Effector memory CD8-positive, alpha-beta T cell (primary cell): ENCODE results near the gene ATP6V0C.
A peak's percentile ranks its signal among the peaks of the same experiment; 100 is the strongest.

ENCODE experiments used
- ATAC-seq: fragments of 150-1000 bp; cut with Tn5 transposase; replicated peaks from 2 replicates; pipeline ENCODE4 v1.10.0; 2021; ENCODE audit warnings: mild to moderate bottlenecking, moderate library complexity
- DNase-seq, 3 experiments: peaks; one replicate each; pipeline ENCODE4 v3.0.0; 2021
- H3K27ac Mint-ChIP-seq, 2 donors: one replicate each; pipeline ENCODE4 v1.8.0; 2022; ENCODE audit warnings: mild to moderate bottlenecking in 2 of 2, mixed read lengths in 2 of 2, moderate library complexity in 2 of 2
- H3K27me3 Mint-ChIP-seq, 2 donors: one replicate each; pipeline ENCODE4 v1.8.0; 2022; ENCODE audit warnings: mixed read lengths in 2 of 2
- H3K36me3 Mint-ChIP-seq: one replicate; pipeline ENCODE4 v1.8.0; 2022; ENCODE audit warnings: mild to moderate bottlenecking, moderate library complexity, mixed read lengths; ENCODE audit not compliant: insufficient read depth
- H3K4me1 Mint-ChIP-seq, 2 donors: one replicate each; pipeline ENCODE4 v1.8.0; 2022; ENCODE audit warnings: low read depth in 2 of 2, mixed read lengths in 2 of 2
- H3K4me3 Mint-ChIP-seq, 2 donors: one replicate each; pipeline ENCODE4 v1.8.0; 2022; ENCODE audit warnings: mild to moderate bottlenecking in 2 of 2, mixed read lengths in 2 of 2, moderate library complexity in 2 of 2
- H3K9me3 Mint-ChIP-seq, 2 donors: one replicate each; pipeline ENCODE4 v1.8.0; 2022; ENCODE audit warnings: mixed read lengths in 2 of 2

ATP6V0C gene

GRCh38 chr16:2480948-2481347, 32.8 kb upstream of the ATP6V0C start:
- Mint-ChIP-seq H3K9me3 (no peaks in the 10 kb centered on the region), H3K36me3 (no peaks in the 10 kb centered on the region), H3K4me3 (no peak overlapping the region), H3K27ac (no peak overlapping the region), H3K27me3 (no peaks in the 10 kb centered on the region), H3K4me1 (peaks cover 13 to 26% of the 10 kb centered on the region in 2 donors)
- ATAC-seq (no peak), DNase-seq (no peak)

GRCh38 chr16:2481676-2482075, 32.1 kb upstream of the ATP6V0C start:
- ATAC-seq: no peak
- H3K4me3 Mint-ChIP-seq: no peak overlapping the region
- DNase-seq: no peak
- H3K4me1 Mint-ChIP-seq: peaks cover 11 to 20% of the 10 kb centered on the region in 2 donors
- H3K36me3 Mint-ChIP-seq: peaks cover 2% of the 10 kb centered on the region
- no peaks in the 10 kb centered on the region for H3K27me3 Mint-ChIP-seq
- no peaks in the 10 kb centered on the region for H3K9me3 Mint-ChIP-seq
- H3K27ac Mint-ChIP-seq: no peak overlapping the region

- no peak for ATAC-seq
- Mint-ChIP-seq H3K27me3 (no peaks in the 10 kb centered on the region), H3K4me1 (peaks cover 17 to 21% of the 10 kb centered on the region in 2 donors)
Observed at GRCh38 chr16:2482249-2482648, 31.5 kb upstream of the ATP6V0C start.

GRCh38 chr16:2482708-2483534, 30.8 kb upstream of the ATP6V0C start:
- H3K36me3 Mint-ChIP-seq: peaks cover 2% of the 10 kb centered on the region
- H3K9me3 Mint-ChIP-seq: no peaks in the 10 kb centered on the region
- peaks cover 15 to 19% of the 10 kb centered on the region in 2 donors for H3K4me1 Mint-ChIP-seq
- DNase-seq: no peak
- no peak overlapping the region for H3K4me3 Mint-ChIP-seq
- peak overlapping the region in 1 of 2 donors; percentile 4 for H3K27ac Mint-ChIP-seq
- no peak for ATAC-seq
- H3K27me3 Mint-ChIP-seq: no peaks in the 10 kb centered on the region

More at GRCh38 chr16:2482249-2482648, 31.5 kb upstream of the ATP6V0C start:
- no peak for DNase-seq
- H3K27ac Mint-ChIP-seq: no peak overlapping the region
- no peak overlapping the region for H3K4me3 Mint-ChIP-seq
- peaks cover 2% of the 10 kb centered on the region for H3K36me3 Mint-ChIP-seq
- no peaks in the 10 kb centered on the region for H3K9me3 Mint-ChIP-seq

- Mint-ChIP-seq H3K4me1 (peaks cover 14 to 19% of the 10 kb centered on the region in 2 donors), H3K4me3 (no peak overlapping the region), H3K36me3 (peaks cover 2% of the 10 kb centered on the region), H3K27me3 (no peaks in the 10 kb centered on the region), H3K27ac (peak overlapping the region in 1 of 2 donors; percentile 5), H3K9me3 (no peaks in the 10 kb centered on the region)
- ATAC-seq (no peak), DNase-seq (no peak)
Observed at GRCh38 chr16:2483939-2484897, 29.5 kb upstream of the ATP6V0C start.

GRCh38 chr16:2484898-2485508, 28.7 kb upstream of the ATP6V0C start:
- peaks cover 2% of the 10 kb centered on the region for H3K36me3 Mint-ChIP-seq
- no peaks in the 10 kb centered on the region for H3K9me3 Mint-ChIP-seq
- H3K4me1 Mint-ChIP-seq: peaks cover 14 to 19% of the 10 kb centered on the region in 2 donors
- DNase-seq (no peak), ATAC-seq (no peak)
- H3K27me3 Mint-ChIP-seq: no peaks in the 10 kb centered on the region
- H3K27ac Mint-ChIP-seq: peak overlapping the region; percentile 5 to 68
- no peak overlapping the region for H3K4me3 Mint-ChIP-seq

GRCh38 chr16:2485811-2486507, 27.8 kb upstream of the ATP6V0C start:
- peak overlapping the region in 1 of 2 donors; percentile 89 for H3K27ac Mint-ChIP-seq
- no peak for DNase-seq
- H3K9me3 Mint-ChIP-seq: no peaks in the 10 kb centered on the region
- H3K4me1 Mint-ChIP-seq: peaks cover 14 to 19% of the 10 kb centered on the region in 2 donors
- no peaks in the 10 kb centered on the region for H3K27me3 Mint-ChIP-seq
- no peak for ATAC-seq
- no peak overlapping the region for H3K4me3 Mint-ChIP-seq
- peaks cover 2% of the 10 kb centered on the region for H3K36me3 Mint-ChIP-seq

GRCh38 chr16:2486645-2487516, 26.9 kb upstream of the ATP6V0C start:
- H3K9me3 Mint-ChIP-seq: no peaks in the 10 kb centered on the region
- peaks cover 14 to 19% of the 10 kb centered on the region in 2 donors for H3K4me1 Mint-ChIP-seq
- H3K27ac Mint-ChIP-seq: peak overlapping the region; percentile 84 to 89
- no peaks in the 10 kb centered on the region for H3K27me3 Mint-ChIP-seq
- peak; percentile 58 to 67 (median 65) for DNase-seq
- ATAC-seq: peak; percentile 99
- H3K4me3 Mint-ChIP-seq: peak overlapping the region; percentile 54 to 56
- peaks cover 2% of the 10 kb centered on the region for H3K36me3 Mint-ChIP-seq

GRCh38 chr16:2487517-2487842, 26.3 kb upstream of the ATP6V0C start:
- Mint-ChIP-seq H3K9me3 (no peaks in the 10 kb centered on the region), H3K4me1 (peaks cover 11 to 14% of the 10 kb centered on the region in 2 donors), H3K4me3 (peak overlapping the region; percentile 54 to 56), H3K27ac (peak overlapping the region; percentile 84 to 89), H3K36me3 (peaks cover 2% of the 10 kb centered on the region), H3K27me3 (no peaks in the 10 kb centered on the region)
- DNase-seq (no peak), ATAC-seq (no peak)

GRCh38 chr16:2487903-2488531, 25.7 kb upstream of the ATP6V0C start:
- peaks cover 3% of the 10 kb centered on the region for H3K36me3 Mint-ChIP-seq
- no peak overlapping the region for H3K27ac Mint-ChIP-seq
- ATAC-seq (no peak), DNase-seq (no peak)
- no peaks in the 10 kb centered on the region for H3K27me3 Mint-ChIP-seq
- H3K4me3 Mint-ChIP-seq: peak overlapping the region in 1 of 2 donors; percentile 54
- H3K4me1 Mint-ChIP-seq: peaks cover 10 to 11% of the 10 kb centered on the region in 2 donors
- H3K9me3 Mint-ChIP-seq: no peaks in the 10 kb centered on the region

GRCh38 chr16:2489581-2489980, 24.2 kb upstream of the ATP6V0C start:
- Mint-ChIP-seq H3K9me3 (no peaks in the 10 kb centered on the region), H3K27ac (no peak overlapping the region), H3K27me3 (no peaks in the 10 kb centered on the region), H3K4me3 (no peak overlapping the region), H3K4me1 (peaks cover 10 to 11% of the 10 kb centered on the region in 2 donors), H3K36me3 (peaks cover 5% of the 10 kb centered on the region)
- DNase-seq (no peak), ATAC-seq (no peak)
